Left kidney (tissue), 2 donors: ENCODE data around the gene ZNF512. TPM values are rescaled to one million over a fixed set of nuclear protein-coding genes. Genes with fewer than 3 reads are reported as not detected.
"Not testable (repeated sequence)": the region's sequence is repeated elsewhere in the genome, so short reads cannot be mapped to it uniquely, and the experiment has no call there.

Experiments
- DNase-seq: peaks from one replicate; pipeline ENCODE4 v3.0.0-alpha.2; 2013
- polyA plus RNA-seq: library from polyadenylated mRNA; unstranded; fragments of 120-200 nt; gene quantifications from one replicate; pipeline ENCODE4 v1.2.1, GENCODE V29; 2013; ENCODE audit not compliant: insufficient read length

The ZNF512 gene
- polyA plus RNA-seq, 1 donor, result 90.0 TPM

- DNase-seq, result no peak
These were observed 1.3 kb upstream of the ZNF512 start for GRCh38 chr2:27581417-27582128.

- DNase-seq, result no peak
These were observed 630 bp upstream of the ZNF512 start for GRCh38 chr2:27582129-27582694.

GRCh38 chr2:27583390-27583915, 611 bp downstream of the ZNF512 start:
- DNase-seq, result no peak

GRCh38 chr2:27584597-27584996, 1.8 kb downstream of the ZNF512 start:
- no peak for DNase-seq

- no peak for DNase-seq
These were observed 4.2 kb downstream of the ZNF512 start for GRCh38 chr2:27587025-27587424.

- no peak for DNase-seq
These were observed 5.5 kb downstream of the ZNF512 start for GRCh38 chr2:27588308-27588707.

GRCh38 chr2:27591745-27592144, 8.9 kb downstream of the ZNF512 start:
- no peak for DNase-seq

GRCh38 chr2:27593240-27593639, 10.4 kb downstream of the ZNF512 start:
- no peak for DNase-seq

- DNase-seq, result not testable (repeated sequence)
These were observed 11.3 kb downstream of the ZNF512 start for GRCh38 chr2:27594020-27594703.

- DNase-seq, result not testable (repeated sequence)
These were observed 12.6 kb downstream of the ZNF512 start for GRCh38 chr2:27595412-27595811.

- no peak for DNase-seq
These were observed 13.8 kb downstream of the ZNF512 start for GRCh38 chr2:27596627-27597026.

- DNase-seq, result no peak
These were observed 23.8 kb downstream of the ZNF512 start for GRCh38 chr2:27606611-27607010.

- DNase-seq, result no peak
These were observed 31.1 kb downstream of the ZNF512 start for GRCh38 chr2:27613985-27614384.

- no peak for DNase-seq
These were observed 32.5 kb downstream of the ZNF512 start for GRCh38 chr2:27615316-27615715.

GRCh38 chr2:27621524-27621923, 38.7 kb downstream of the ZNF512 start:
- no peak for DNase-seq

GRCh38 chr2:27622921-27623384, 40.1 kb downstream of the ZNF512 start:
- no peak for DNase-seq

- no peak for DNase-seq
These were observed 42.1 kb downstream of the ZNF512 start for GRCh38 chr2:27624943-27625342.

- DNase-seq, result not testable (repeated sequence)
These were observed 43.5 kb downstream of the ZNF512 start for GRCh38 chr2:27626323-27626722.

- not testable (repeated sequence) for DNase-seq
These were observed 44.1 kb downstream of the ZNF512 start for GRCh38 chr2:27626921-27627320.

GRCh38 chr2:27627963-27628766, 45.3 kb downstream of the ZNF512 start:
- DNase-seq, result no peak

- DNase-seq, result peak; percentile 78
These were observed 46.2 kb downstream of the ZNF512 start, which contains the start of the genes CCDC121 and GPN1 for GRCh38 chr2:27628767-27629709. TSS of gene CCDC121 (minus strand) at chr2:27629012. CDS start at chr2:27627799, 1,213 bp downstream. TSS of gene GPN1 (plus strand) at chr2:27629050. CDS start at chr2:27629059, 9 bp downstream.
